Measurements from ENCODE around the gene SLC35E1. TPM values are rescaled to one million over a fixed set of nuclear protein-coding genes. Genes with fewer than 3 reads are reported as not detected.

Gene SLC35E1
- total RNA-seq (10 to 100 TPM; 26.8 to 36.6 (median 33.0) TPM), polyA plus RNA-seq (10 to 100 TPM; 13.2 to 21.8 (median 16.4) TPM)
- long read RNA-seq, donor 1, full-length matches to known transcripts = 8 of 14 reads
- long read RNA-seq, donor 1, partial matches to known transcripts = 6 of 14 reads
- long read RNA-seq, donor 1, other reads (novel, unspliced or antisense) = 0 of 14 reads
- long read RNA-seq, donor 2, full-length matches to known transcripts = 6 of 13 reads
- long read RNA-seq, donor 2, partial matches to known transcripts = 7 of 13 reads
- long read RNA-seq, donor 2, other reads (novel, unspliced or antisense) = 0 of 13 reads

- peak; percentile 49 to 74 (median 49) for TF ChIP-seq POLR2A (IDR thresholded peaks at IDR 0.05)
- peak; percentile 97 to 98 (median 97) for TF ChIP-seq POLR2AphosphoS5 (IDR thresholded peaks at IDR 0.05)
- TF ChIP-seq CTCF (IDR thresholded peaks at IDR 0.05 in 8 of 11, conservative IDR thresholded peaks at IDR 0.05 in 3 of 11) = no peak
- H3K27ac ChIP-seq = peak within 1 kb of the TSS; percentile 80 to 95 (median 93)
- WGBS, 5 donors = 0 to 1% (median 1%) methylated on average over 27 to 83 of the region's 83 CpGs
- H3K4me1 ChIP-seq = peaks cover 26 to 82% (median 63%) of the 10 kb centered on the region in 6 donors
- H3K36me3 ChIP-seq = peaks cover 0 to 71% (median 41%) of the 10 kb centered on the region in 6 donors
- no peaks in the 10 kb centered on the region for H3K9me3 ChIP-seq
- peak; percentile 97 for DNase-seq
- peak within 1 kb of the TSS; percentile 79 to 97 (median 90) for H3K4me3 ChIP-seq
- intact Hi-C loops (cut with DNase I; ENCODE audit: low total_unique reads) = no loop called here
- H3K27me3 ChIP-seq (replicated peaks in 1 of 7) = no peaks in the 10 kb centered on the region
Measured at GRCh38 chr19:16572332-16573211, at the start of gene SLC35E1. Gene SLC35E1 (minus strand): TSS chr19:16572415. CDS start chr19:16572364, 51 bp downstream.

GRCh38 chr19:16621165-16621800 is 49.1 kb upstream of the SLC35E1 start:
- H3K27ac ChIP-seq = no peak overlapping the region
- H3K36me3 ChIP-seq = peaks cover 0 to 44% (median 7%) of the 10 kb centered on the region in 6 donors
- DNase-seq = no peak
- no peaks in the 10 kb centered on the region for H3K27me3 ChIP-seq (replicated peaks in 1 of 7)
- H3K9me3 ChIP-seq = no peaks in the 10 kb centered on the region
- no peak overlapping the region for H3K4me3 ChIP-seq
- intact Hi-C loops (cut with DNase I; ENCODE audit: low total_unique reads) = no loop called here
- 81 to 91% (median 88%) methylated on average over 7 of the region's 7 CpGs for WGBS, 5 donors
- H3K4me1 ChIP-seq = peaks cover 28 to 100% (median 76%) of the 10 kb centered on the region in 6 donors
- no peak for TF ChIP-seq POLR2AphosphoS5 (IDR thresholded peaks at IDR 0.05)
- no peak for TF ChIP-seq CTCF (IDR thresholded peaks at IDR 0.05 in 8 of 11, conservative IDR thresholded peaks at IDR 0.05 in 3 of 11)
- no peak for TF ChIP-seq POLR2A (IDR thresholded peaks at IDR 0.05)

GRCh38 chr19:16620584-16620983 is 48.4 kb upstream of the SLC35E1 start:
- TF ChIP-seq POLR2A (IDR thresholded peaks at IDR 0.05) (no peak), POLR2AphosphoS5 (IDR thresholded peaks at IDR 0.05) (no peak), CTCF (IDR thresholded peaks at IDR 0.05 in 8 of 11, conservative IDR thresholded peaks at IDR 0.05 in 3 of 11) (no peak)
- H3K27ac ChIP-seq = no peak overlapping the region
- H3K36me3 ChIP-seq = peaks cover 0 to 43% (median 7%) of the 10 kb centered on the region in 6 donors
- WGBS, 5 donors = 82 to 93% (median 91%) methylated on average over 3 of the region's 3 CpGs
- DNase-seq = no peak
- peaks cover 24 to 100% (median 76%) of the 10 kb centered on the region in 6 donors for H3K4me1 ChIP-seq
- intact Hi-C loops (cut with DNase I; ENCODE audit: low total_unique reads) = no loop called here
- no peaks in the 10 kb centered on the region for H3K27me3 ChIP-seq (replicated peaks in 1 of 7)
- H3K9me3 ChIP-seq = no peaks in the 10 kb centered on the region
- no peak overlapping the region for H3K4me3 ChIP-seq

Measured in spleen (tissue), 13 donors.